ENCODE data around the gene RTKN2.

DNA sequence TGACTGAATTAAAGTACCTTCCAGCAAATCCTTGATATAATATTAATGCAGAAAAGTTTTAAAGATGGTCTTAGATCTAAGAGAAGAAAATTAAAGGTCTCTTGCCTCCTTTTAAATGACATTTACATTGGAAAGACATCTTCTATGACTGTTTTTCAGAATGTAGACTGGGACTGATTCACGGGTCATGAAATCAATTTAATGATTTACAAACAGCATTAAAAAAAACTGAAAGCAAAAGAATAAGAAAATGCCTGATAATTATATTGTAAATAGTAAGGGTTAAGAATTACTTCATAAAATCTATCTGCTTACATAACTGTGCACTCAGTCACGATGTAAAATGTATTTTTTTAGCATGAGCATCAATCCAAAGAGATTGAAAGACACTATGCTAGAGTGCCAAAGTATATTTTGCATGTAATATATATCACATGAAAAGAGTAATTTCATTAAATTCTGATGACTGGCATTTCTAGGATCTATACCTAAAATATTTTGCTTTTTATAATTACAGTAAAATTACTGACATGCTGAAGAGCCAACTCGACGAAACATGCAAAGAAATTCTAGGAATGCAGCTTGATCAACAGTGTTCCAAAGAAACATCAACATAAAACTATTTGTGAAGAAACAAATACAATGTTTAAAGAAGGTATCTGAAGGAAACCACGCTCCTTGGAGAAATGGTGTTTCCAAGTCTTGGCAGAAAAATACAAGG is 35.1 kb downstream of the RTKN2 start:
- TF ChIP-seq, protein P1, sequence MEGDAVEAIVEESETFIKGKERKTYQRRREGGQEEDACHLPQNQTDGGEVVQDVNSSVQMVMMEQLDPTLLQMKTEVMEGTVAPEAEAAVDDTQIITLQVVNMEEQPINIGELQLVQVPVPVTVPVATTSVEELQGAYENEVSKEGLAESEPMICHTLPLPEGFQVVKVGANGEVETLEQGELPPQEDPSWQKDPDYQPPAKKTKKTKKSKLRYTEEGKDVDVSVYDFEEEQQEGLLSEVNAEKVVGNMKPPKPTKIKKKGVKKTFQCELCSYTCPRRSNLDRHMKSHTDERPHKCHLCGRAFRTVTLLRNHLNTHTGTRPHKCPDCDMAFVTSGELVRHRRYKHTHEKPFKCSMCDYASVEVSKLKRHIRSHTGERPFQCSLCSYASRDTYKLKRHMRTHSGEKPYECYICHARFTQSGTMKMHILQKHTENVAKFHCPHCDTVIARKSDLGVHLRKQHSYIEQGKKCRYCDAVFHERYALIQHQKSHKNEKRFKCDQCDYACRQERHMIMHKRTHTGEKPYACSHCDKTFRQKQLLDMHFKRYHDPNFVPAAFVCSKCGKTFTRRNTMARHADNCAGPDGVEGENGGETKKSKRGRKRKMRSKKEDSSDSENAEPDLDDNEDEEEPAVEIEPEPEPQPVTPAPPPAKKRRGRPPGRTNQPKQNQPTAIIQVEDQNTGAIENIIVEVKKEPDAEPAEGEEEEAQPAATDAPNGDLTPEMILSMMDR (IDR thresholded peaks at IDR 0.05) = no peak
- no peak for TF ChIP-seq POLR2A (IDR thresholded peaks at IDR 0.05)
- TF ChIP-seq POLR2AphosphoS5 (IDR thresholded peaks at IDR 0.05) = no peak
